Liver (tissue), 9 donors: Measurements from ENCODE around the gene RNF8. TPM values are rescaled to one million over a fixed set of nuclear protein-coding genes. Genes with fewer than 3 reads are reported as not detected.

Source experiments
- DNase-seq: peaks from one replicate; pipeline ENCODE4 v3.0.0-alpha.2; 2017; ENCODE audit warnings: low spot score
- H3K27ac ChIP-seq, 2 donors: one replicate each; pipeline ENCODE4 v1.7.0; 2013; ENCODE audit warnings: inconsistent platforms in 2 of 2, low read length in 2 of 2, control low read depth in 1 of 2, low read depth in 1 of 2, mild to moderate bottlenecking in 1 of 2
- H3K27me3 ChIP-seq, 4 donors: one replicate each; pipeline versions ENCODE4 v1.6.1 to v1.7.0; 2013; ENCODE audit warnings: low read length in 3 of 4, inconsistent platforms in 1 of 4, mild to moderate bottlenecking in 1 of 4, moderate library complexity in 1 of 4; ENCODE audit not compliant: control insufficient read depth in 4 of 4, insufficient read depth in 4 of 4
- H3K36me3 ChIP-seq, 4 donors: one replicate each; pipeline versions ENCODE4 v1.6.1 to v1.7.0; 2013; ENCODE audit warnings: low read length in 3 of 4, mild to moderate bottlenecking in 3 of 4, low read depth in 1 of 4, moderate library complexity in 1 of 4; ENCODE audit not compliant: control insufficient read depth in 4 of 4, insufficient read depth in 3 of 4
- H3K4me1 ChIP-seq, 4 donors: one replicate each; pipeline versions ENCODE4 v1.6.1 to v1.7.0; 2013; ENCODE audit warnings: low read length in 3 of 4, mild to moderate bottlenecking in 3 of 4, moderate library complexity in 1 of 4; ENCODE audit not compliant: control insufficient read depth in 4 of 4, insufficient read depth in 4 of 4
- H3K4me3 ChIP-seq, 3 donors: one replicate each; pipeline versions ENCODE4 v1.6.1 to v1.7.0; 2013; ENCODE audit warnings: low read length in 3 of 3, control low read depth in 1 of 3, low read depth in 1 of 3, mild to moderate bottlenecking in 1 of 3
- H3K9ac ChIP-seq, 2 donors: one replicate each; pipeline ENCODE4 v1.7.0; 2013; ENCODE audit warnings: low read length in 2 of 2, mild to moderate bottlenecking in 2 of 2, moderate library complexity in 2 of 2, control low read depth in 1 of 2, low read depth in 1 of 2
- H3K9me3 ChIP-seq, 4 donors: one replicate each; pipeline versions ENCODE4 v1.6.1 to v1.7.0; 2013; ENCODE audit warnings: low read length in 3 of 4; ENCODE audit not compliant: control insufficient read depth in 4 of 4
- EGR1 ChIP-seq, 2 donors: IDR thresholded peaks; 2 replicates each; pipeline ENCODE4 v1.6.1; 2016 to 2018; ENCODE audit warnings: antibody characterized with exemption in 2 of 2, low read depth in 2 of 2
- FOXA1 ChIP-seq: IDR thresholded peaks from 2 replicates; pipeline ENCODE4 v1.6.1; 2016; ENCODE audit warnings: antibody characterized with exemption
- FOXA2 ChIP-seq: IDR thresholded peaks from 2 replicates; pipeline ENCODE4 v1.6.1; 2016; ENCODE audit warnings: antibody characterized with exemption
- HNF4A ChIP-seq, 2 donors: conservative IDR thresholded peaks; 2 replicates each; pipeline ENCODE4 v1.6.1; 2016; ENCODE audit warnings: antibody characterized with exemption in 2 of 2, mild to moderate bottlenecking in 2 of 2
- HNF4G ChIP-seq: IDR thresholded peaks from 2 replicates; pipeline ENCODE4 v1.6.1; 2016; ENCODE audit warnings: antibody characterized with exemption
- JUND ChIP-seq, 2 donors: IDR thresholded peaks; 2 replicates each; pipeline ENCODE4 v1.6.1; 2016; ENCODE audit warnings: antibody characterized with exemption in 2 of 2
- REST ChIP-seq: IDR thresholded peaks from 2 replicates; pipeline ENCODE4 v1.6.1; 2016; ENCODE audit warnings: antibody characterized with exemption, mild to moderate bottlenecking
- RXRA ChIP-seq, 2 donors: IDR thresholded peaks; 2 replicates each; pipeline ENCODE4 v1.6.1; 2017 to 2018; ENCODE audit warnings: antibody characterized with exemption in 2 of 2, mild to moderate bottlenecking in 1 of 2
- SP1 ChIP-seq: IDR thresholded peaks from 2 replicates; pipeline ENCODE4 v1.6.1; 2018; ENCODE audit warnings: antibody characterized with exemption, mild to moderate bottlenecking
- TAF1 ChIP-seq: conservative IDR thresholded peaks from 2 replicates; pipeline ENCODE4 v1.6.1; 2016; ENCODE audit warnings: antibody characterized with exemption, mild to moderate bottlenecking
- YY1 ChIP-seq: IDR thresholded peaks from 2 replicates; pipeline ENCODE4 v1.6.1; 2016; ENCODE audit warnings: antibody characterized with exemption, mild to moderate bottlenecking
- ZBTB33 ChIP-seq: IDR thresholded peaks from 2 replicates; pipeline ENCODE4 v1.6.1; 2016; ENCODE audit warnings: antibody characterized with exemption
- WGBS: extraction: QIAGEN DNeasy Blood & Tissue Kit; methylation state at CpG from one replicate; pipeline ENCODE4 v1.1.7; 2013; 5-methylcytosine and 5-hydroxymethylcytosine counted together
- polyA plus RNA-seq, 2 donors: library from polyadenylated mRNA; stranded (reverse) in 1 of 2; unstranded in 1 of 2; fragments of 200-250 nt in 1 of 2; fragments of >200 nt in 1 of 2; fragmentation: Nextera tagmentation in 1 of 2; extraction: Ambion mirVana in 1 of 2; gene quantifications; one replicate each; pipeline versions ENCODE4 v1.2.1 to v1.2.3, GENCODE V29; 2013 to 2015
- total RNA-seq, 2 donors: library from RNA; depleted of rRNA; stranded (reverse); fragments of >200 nt; gene quantifications; one replicate each; pipeline ENCODE4 v1.2.3, GENCODE V29; 2014
- TF ChIP-seq, protein P1 (sequence below): IDR thresholded peaks from 2 replicates; pipeline ENCODE4 v1.6.1; 2016; ENCODE audit warnings: antibody characterized with exemption
- TF ChIP-seq, protein P2 (sequence below): IDR thresholded peaks from 2 replicates; pipeline ENCODE4 v1.6.1; 2016; ENCODE audit warnings: antibody characterized with exemption
- TF ChIP-seq, protein P3 (sequence below): fragments of 150-350 bp; IDR thresholded peaks from 2 replicates; pipeline ENCODE4 v1.5.1; 2017; ENCODE audit warnings: improper control_type of control experiment, low read depth, low read length; ENCODE audit not compliant: missing input control
- donor health status: healthy.
- donor health status: healthy.
- donor health status: healthy.
- donor health status: healthy.
- donor health status: healthy.

The RNF8 gene
- total and polyA plus RNA-seq, 4 donors: 6.1 to 9.9 (median 7.5) TPM

GRCh38 chr6:37354526-37355384 lies 972 bp downstream of the RNF8 start:
- TF ChIP-seq RXRA (IDR thresholded peaks at IDR 0.05) (no peak), JUND (IDR thresholded peaks at IDR 0.05) (no peak), HNF4G (no peak), FOXA2 (no peak), SP1 (no peak), HNF4A (conservative IDR thresholded peaks at IDR 0.05) (no peak), FOXA1 (no peak), ZBTB33 (no peak), EGR1 (IDR thresholded peaks at IDR 0.05; ENCODE audit: low read depth in 2 of 2) (no peak)
- TF ChIP-seq, protein P1, sequence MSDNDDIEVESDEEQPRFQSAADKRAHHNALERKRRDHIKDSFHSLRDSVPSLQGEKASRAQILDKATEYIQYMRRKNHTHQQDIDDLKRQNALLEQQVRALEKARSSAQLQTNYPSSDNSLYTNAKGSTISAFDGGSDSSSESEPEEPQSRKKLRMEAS: no peak
- Histone ChIP-seq H3K36me3 (no peaks in the 10 kb centered on the region), H3K9me3 (no peaks in the 10 kb centered on the region), H3K9ac (peak overlapping the region; percentile 27 to 58), H3K4me1 (peaks cover 0 to 10% (median 8%) of the 10 kb centered on the region in 4 donors), H3K4me3 (peak overlapping the region; percentile 79 to 89 (median 82)), H3K27ac (no peak overlapping the region), H3K27me3 (no peaks in the 10 kb centered on the region)
- WGBS: 6% methylated on average over 44 of the region's 44 CpGs
- DNase-seq: no peak

DNA sequence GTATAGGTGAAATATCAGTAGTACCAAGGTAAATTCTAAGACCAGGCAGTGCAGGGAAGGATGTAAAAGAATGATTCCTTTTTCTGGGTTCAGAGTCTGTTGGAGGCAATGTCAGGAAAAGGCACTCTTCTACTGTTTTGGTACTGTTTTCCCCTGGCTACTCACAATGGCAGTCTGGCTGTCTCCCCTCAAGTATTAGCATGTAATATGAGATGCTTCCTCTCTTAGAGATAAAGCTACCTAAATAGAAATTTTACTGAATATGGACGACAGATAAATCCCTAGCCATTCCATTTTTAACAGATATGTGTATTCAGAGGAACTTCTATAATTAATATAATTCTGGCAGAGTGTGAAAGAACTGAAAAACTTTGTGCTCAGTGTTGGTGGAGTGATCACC lies 3.5 kb downstream of the RNF8 start:
- H3K9ac ChIP-seq: no peak overlapping the region
- H3K27me3 ChIP-seq: no peaks in the 10 kb centered on the region
- no peak overlapping the region for H3K27ac ChIP-seq
- WGBS: 68% methylated on average over 1 of the region's 1 CpG
- H3K9me3 ChIP-seq: no peaks in the 10 kb centered on the region
- TF ChIP-seq YY1 (no peak), JUND (IDR thresholded peaks at IDR 0.05) (no peak), REST (no peak), RXRA (IDR thresholded peaks at IDR 0.05) (no peak), FOXA1 (no peak), FOXA2 (no peak), EGR1 (IDR thresholded peaks at IDR 0.05; ENCODE audit: low read depth in 2 of 2) (no peak), TAF1 (no peak), SP1 (no peak)
- TF ChIP-seq, protein P1: no peak
- TF ChIP-seq, protein P2, sequence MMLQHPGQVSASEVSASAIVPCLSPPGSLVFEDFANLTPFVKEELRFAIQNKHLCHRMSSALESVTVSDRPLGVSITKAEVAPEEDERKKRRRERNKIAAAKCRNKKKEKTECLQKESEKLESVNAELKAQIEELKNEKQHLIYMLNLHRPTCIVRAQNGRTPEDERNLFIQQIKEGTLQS: no peak
- TF ChIP-seq, protein P3, sequence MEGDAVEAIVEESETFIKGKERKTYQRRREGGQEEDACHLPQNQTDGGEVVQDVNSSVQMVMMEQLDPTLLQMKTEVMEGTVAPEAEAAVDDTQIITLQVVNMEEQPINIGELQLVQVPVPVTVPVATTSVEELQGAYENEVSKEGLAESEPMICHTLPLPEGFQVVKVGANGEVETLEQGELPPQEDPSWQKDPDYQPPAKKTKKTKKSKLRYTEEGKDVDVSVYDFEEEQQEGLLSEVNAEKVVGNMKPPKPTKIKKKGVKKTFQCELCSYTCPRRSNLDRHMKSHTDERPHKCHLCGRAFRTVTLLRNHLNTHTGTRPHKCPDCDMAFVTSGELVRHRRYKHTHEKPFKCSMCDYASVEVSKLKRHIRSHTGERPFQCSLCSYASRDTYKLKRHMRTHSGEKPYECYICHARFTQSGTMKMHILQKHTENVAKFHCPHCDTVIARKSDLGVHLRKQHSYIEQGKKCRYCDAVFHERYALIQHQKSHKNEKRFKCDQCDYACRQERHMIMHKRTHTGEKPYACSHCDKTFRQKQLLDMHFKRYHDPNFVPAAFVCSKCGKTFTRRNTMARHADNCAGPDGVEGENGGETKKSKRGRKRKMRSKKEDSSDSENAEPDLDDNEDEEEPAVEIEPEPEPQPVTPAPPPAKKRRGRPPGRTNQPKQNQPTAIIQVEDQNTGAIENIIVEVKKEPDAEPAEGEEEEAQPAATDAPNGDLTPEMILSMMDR: no peak
- no peak for DNase-seq
- H3K4me3 ChIP-seq: no peak overlapping the region
- H3K36me3 ChIP-seq: peaks cover 0 to 10% (median 4%) of the 10 kb centered on the region in 4 donors
- H3K4me1 ChIP-seq: peaks cover 0 to 10% (median 8%) of the 10 kb centered on the region in 4 donors
